HG03025 (cell line): ENCODE measurements around the gene SNRPB2.

Experiments
- ATAC-seq: cut with Tn5 transposase; IDR thresholded peaks from one replicate; pipeline ENCODE4 v1.9.1; 2021; ENCODE audit warnings: mild to moderate bottlenecking, moderate library complexity; ENCODE audit not compliant: unreplicated experiment, low FRiP score

SNRPB2 gene

DNA sequence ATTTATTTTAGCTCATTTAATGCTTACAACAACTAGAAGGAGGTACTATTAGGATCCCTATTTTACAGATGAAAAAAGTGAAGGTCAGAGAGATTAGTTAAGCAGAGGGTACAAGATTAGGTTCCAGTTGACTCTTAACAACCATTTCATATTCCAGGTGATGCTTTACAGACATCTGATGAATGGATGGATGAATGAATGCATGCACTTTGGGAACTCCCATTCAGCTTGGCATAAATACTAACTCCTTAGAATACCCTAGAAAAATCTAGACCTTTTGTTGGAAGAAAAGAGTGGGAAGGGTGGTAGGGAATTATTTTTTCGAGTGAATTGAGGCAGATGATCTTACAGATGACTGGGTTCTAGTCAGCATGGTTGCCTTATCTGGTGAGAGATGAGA, 746 bp upstream of the SNRPB2 start:
- no peak for ATAC-seq

DNA sequence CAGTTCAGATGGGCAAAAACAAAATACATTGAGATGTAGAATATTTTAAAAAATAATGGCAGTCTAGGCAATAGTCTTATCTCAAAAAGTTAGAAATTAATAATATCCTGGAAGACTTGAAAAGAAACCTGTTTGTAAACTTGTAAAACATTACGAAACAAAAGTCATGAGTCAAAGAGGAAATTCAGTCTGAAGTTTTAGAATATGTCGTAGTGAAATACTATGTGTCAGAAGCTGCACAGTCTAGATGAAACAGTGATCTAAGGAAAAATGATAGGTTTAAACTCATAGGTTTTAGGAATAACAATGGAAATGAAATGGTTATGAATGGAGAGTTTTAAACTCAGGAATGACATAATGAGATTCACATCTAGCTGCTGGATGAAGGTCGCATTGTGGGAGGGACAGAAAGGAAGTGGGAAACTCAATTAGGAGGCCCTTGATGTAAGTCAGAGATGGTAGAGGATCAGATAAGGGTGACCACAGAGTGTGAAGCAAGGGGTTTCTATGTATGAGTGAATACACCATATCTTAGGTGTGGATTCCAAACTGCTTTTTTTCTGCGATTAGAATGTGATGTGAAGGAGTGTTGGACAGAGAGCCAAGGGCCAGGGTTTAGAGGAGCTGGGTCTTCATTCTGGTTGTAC, 2.8 kb downstream of the SNRPB2 start:
- no peak for ATAC-seq

DNA sequence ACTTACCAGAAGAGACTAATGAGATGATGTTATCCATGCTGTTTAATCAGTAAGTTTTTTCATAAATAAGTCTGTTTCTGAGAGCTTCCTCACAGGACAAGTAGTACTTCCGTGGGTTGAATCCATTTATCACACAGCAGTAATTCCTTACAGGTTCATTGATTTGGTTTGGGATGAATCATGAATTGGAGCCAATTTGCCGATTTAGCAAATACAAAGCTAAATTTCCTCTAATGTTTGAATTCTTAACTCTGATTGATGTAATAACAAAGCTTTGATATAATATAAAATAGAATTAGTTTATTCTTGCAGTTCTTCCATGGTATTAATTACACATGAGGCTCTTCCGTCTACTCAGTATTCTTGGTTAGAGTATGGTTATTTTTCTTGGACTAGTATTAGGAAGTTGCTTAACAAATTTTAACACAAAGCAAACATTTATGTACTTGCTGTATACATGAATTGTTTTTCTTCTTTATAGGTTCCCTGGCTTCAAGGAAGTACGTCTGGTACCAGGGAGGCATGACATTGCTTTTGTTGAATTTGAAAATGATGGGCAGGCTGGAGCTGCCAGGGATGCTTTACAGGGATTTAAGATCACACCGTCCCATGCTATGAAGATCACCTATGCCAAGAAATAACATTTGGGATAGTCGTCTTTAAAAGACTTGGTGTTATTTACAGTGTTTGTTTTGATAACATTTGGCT, 10.7 kb downstream of the SNRPB2 start:
- ATAC-seq: no peak

DNA sequence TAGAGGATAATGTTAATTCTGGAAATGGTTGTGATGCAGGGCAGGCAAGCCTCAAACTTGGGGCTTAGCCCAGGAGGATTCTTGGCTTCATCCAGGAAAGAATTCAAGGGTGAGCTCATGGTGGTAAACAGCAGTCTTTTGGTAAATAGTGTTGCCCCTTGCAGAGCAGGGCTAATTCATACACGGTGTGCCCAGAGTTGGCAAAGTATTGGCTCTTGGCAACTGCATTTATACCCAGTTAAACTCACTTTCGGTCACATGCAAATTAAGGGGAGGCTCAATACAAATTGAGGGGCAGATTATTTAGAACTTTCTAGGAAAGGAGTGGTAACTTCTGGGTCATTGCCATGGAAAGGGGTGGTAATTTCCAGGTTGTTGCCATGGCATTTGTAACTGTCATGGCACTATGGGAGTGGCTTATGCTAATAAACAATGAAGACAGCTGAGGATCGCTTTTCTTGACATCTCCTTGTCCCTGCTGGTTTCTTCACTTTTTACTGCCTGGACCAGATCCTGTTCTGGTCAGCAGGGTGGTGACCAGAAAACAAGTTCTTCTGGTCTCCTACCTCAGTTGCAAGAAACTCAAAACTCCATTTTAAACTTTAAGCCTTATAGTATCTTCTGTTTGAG, 14.5 kb downstream of the SNRPB2 start:
- ATAC-seq: no peak

DNA sequence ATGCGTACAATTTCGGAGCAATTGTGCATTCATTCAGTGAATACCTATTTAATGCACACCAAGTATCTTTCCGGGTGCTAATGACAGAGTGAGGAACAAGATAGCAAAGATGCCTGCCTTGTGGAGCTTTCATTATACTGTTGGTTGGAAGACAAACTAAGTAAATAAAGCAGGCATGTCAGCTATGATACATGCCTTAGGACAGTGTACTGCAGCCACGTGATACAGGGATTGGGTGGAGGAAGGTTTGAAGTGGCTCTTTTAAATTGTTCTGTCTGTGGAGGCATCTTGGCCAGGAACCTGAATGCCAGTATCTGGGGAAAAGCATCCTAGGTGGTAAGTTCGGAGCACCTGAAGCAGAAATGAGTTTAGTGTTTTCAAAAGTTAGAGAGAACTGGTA, 15.4 kb downstream of the SNRPB2 start:
- no peak for ATAC-seq

DNA sequence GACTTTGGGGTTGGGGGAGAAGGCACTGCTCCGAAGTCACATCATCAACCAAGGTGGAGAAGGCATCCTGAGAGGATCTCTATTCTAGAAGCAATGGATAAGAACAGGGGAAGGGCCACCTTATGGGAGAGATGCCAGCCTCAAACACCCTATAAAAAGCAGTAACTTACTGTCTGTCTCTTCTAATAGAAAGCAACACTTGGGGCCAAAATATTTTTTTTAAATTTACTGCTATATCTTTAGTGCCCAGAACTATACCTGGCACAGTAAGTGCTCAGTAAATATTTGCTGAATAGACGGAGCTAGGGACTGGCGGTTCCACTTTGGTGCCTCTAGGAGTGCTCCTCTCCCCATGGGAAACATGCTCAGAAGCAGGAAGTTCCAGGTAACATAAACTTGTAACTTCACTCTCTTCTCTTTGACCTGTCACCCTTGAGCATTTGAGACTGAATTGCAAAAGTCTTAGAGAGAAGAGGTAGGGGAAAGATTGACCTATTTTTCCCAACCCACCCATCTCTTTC, 17.5 kb downstream of the SNRPB2 start:
- no peak for ATAC-seq

DNA sequence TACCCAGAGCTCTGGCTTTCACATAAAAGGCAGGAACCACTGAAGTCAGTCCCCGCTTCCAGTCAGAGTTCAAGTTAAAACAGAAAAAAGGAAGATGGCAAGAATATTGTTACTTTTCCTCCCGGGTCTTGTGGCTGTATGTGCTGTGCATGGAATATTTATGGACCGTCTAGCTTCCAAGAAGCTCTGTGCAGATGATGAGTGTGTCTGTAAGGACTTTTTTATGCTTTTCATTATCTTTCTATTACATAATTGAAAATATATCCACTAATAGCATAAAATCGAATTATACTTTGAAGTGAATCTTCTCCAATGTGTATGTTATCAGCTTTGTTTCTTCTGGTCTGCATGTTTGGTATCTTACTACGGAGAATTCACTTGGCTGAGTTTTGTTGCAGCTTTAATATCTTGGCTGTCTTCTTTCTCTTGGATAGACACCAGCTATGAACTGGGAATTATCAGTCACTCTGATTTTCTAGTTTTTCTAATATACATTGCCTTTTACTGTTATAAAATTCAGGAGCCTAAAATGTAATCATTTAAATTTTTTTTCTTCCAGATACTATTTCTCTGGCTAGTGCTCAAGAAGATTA, 18.6 kb downstream of the SNRPB2 start, which contains the start of gene OTOR:
Gene OTOR (plus strand): TSS at position 51 of the 593 bp plus-strand sequence. CDS start 44 bp downstream, at position 95.
- ATAC-seq: no peak

DNA sequence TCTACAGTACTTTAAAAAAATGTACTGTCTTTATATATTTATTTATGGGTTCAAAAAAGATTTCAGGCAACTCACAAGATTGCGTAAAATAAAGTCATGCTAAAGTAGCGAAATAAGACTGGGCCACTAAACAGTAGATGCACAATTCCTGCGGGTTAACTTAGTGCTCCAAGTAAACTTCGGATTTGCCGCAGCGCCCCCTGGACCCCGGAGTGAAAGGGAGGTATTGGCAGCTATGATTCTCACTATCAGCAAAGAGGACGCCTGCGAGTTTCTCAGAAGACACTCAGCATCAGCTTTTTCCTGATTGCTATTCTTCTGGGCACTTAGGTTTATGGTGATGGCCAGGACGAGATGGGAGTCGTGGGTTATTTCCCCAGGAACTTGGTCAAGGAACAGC, 19.7 kb downstream of the SNRPB2 start:
- no peak for ATAC-seq

DNA sequence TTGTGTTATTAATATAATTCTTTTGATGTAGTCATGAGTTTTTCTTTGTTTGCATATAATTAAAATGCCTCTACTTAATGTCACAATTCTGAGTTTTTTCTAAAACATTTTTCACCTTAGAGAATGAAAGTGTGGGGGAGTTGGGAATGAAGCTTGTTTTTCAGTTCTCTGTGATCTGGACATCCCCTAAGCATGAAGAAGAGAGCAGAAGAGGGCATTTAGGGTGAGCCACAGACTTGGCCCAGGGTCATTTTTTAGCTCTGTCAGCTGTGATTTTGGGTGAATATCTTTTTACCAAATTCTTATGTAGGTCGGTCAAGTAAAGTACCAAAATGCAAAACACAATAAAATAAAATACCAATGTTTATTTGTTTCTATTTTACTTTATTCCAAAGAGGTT, 22.3 kb downstream of the SNRPB2 start:
- ATAC-seq: no peak

DNA sequence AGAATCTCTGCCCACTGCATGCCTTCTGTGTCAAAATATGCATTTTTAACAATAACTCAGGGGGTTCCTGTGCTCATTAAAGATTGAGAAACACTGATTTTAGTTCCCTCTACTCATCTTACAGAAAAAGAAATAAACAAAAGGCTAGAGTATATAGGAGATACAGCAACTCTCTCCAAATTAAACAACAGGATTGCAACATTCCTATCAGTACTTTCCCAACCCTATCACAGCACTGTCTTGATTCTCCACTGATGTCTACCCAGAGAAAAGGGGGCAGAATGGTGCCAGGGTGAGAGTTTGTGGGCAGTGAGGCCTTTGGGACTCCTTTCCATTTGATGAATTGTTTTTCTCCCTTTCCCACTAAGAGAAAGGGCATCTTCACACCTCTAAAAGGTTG, 23.1 kb downstream of the SNRPB2 start:
- no peak for ATAC-seq

DNA sequence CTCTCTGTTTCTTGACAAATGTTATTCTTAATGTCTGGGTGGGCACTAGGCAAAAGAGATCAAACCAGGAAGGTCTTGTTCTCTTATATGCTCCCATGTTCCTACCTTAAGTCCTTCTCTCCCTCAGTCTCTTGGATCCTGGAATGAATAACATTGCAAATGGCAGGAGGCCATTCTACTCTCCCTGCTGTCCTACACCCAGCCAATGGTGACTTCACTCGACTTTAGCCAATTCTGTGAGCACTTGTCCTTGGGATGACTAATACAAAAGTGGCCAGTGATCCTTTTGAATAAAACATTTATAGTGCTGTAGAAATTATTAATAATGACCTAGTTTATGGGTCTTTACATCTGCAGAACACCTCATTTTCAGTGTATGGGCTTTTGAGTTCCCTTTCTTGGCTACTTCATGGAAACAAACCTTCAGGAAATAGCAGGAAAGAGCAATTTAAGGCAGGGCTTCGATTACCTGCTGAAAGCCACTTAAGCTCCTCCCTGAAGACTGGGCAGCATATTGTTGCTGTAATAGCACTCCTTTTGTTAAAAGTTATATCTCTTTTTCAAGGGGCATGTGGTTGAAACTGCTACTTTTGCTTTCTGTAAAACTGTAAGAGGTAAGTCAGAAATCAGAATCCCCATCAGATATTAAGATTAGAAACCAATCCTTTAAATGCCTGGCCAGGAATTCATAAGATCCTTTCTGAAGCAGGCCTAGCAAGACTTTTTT, 28.8 kb downstream of the SNRPB2 start:
- no peak for ATAC-seq

DNA sequence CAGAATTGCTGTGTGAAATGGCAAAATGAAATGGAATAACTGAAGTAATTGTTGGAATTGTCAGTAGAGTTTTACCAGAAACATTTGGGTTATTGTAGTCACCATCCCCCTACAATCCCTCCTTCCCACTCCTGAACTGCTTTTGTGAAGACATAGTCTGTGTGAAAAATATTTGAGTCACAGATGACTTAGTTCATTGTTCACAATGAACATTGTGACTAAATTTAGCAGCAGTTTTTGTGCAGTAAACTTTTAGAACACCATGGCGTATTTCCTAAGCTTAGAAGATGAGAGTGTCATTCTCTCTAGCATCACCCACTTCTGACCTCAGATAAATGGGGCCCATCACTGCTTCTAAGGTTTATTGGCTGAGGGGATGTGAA, 29.3 kb downstream of the SNRPB2 start:
- no peak for ATAC-seq

DNA sequence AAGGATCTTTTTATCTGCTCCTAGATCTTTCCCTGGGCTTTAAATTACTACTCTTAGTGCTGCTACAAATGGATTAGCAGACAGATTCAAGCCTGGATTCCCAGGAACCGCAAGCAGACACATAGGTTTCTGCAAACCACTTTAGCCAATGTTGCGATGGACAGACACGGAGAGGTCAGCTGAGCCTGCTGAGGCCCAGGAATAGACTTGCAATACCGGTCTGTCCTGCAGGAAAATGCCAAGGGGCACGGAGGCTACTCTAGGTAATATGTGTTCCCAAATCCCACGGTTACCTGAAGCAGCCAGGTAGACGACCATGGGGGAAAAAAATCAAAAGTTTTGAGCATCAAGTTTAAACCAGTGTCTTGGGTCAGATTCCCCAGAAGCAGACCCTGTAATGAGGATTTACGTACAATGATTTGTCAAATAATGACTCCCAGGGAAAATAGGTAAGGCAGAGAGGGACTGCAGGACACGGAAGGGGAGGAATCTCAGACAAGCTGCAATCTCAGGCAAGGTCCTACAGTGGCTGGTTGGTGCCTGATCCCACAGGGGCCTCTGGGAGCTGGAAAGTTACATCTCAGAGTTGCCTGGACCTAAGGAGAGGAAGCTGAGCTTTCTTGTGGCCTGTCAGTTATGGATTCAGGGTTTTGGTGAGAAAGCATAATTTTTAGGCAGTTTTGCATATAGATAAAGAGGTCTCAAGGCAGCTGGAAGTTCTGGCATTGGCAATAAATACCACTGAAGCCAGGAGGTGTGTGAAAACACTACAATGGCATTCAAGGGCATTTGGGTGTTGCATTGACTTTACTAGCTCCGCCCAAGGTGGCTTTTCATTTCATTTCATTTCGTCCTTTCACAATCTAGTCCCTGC, 30.8 kb downstream of the SNRPB2 start:
- no peak for ATAC-seq

DNA sequence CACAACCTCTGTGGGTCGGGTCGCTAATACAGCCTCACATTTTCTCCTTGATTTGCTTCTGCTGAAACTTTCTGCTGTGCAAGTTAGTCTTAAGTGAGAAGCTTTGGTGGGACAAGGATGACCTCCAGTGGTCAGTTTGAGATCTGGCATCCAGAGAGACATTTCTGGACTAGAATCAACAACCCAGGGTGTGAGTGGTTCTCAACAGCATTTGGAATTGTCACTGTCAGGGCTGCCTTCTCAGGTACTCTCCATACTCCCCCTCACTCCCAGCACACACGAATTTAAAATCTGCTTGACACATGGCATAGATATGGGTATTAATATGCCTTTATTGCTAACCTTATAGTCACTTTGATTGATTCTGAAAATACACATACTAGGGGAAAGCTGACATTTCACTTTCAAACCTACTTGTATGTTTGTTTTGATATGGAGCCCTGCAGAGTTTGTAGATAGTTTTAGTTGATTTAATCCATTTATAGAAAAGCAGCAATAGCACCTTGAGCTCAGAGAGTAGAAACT, 31.5 kb downstream of the SNRPB2 start:
- ATAC-seq: no peak

DNA sequence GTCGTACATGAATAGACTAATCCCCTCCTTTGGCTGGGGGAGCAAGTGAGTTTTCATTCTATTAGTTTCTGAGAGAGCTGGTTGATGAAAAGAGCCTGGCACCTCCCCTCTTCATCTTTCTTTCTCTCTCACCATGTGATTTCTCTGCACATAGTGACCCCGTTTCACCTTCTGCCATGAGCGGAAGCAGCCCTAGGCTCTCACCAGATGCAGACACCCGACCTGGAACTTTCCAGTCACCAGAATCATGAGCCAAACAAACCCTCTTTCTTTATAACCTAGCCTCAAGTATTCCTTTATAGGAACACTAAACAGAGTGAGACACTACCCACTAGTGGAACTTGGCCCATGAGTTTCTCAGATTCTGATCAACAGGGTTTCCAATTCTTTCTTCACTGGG, 34.7 kb downstream of the SNRPB2 start:
- ATAC-seq: no peak

DNA sequence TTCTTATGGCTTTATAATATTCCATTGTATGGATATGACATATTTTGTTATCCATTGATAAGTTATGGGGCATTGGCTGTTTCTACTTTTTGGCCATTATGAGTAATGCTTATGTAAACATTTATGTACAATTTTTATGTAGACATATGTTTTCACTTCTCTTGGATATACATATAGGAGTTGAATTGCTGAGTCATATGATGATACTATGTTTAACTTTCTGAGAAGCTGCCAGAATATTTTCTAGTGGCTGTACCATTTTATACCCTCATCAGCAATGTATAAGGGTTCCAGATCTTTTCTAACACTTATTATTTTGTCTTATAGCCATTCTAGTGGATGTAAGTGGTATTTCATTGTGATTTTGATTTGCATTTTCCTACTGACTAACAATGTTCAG, 41.4 kb downstream of the SNRPB2 start:
- no peak for ATAC-seq

DNA sequence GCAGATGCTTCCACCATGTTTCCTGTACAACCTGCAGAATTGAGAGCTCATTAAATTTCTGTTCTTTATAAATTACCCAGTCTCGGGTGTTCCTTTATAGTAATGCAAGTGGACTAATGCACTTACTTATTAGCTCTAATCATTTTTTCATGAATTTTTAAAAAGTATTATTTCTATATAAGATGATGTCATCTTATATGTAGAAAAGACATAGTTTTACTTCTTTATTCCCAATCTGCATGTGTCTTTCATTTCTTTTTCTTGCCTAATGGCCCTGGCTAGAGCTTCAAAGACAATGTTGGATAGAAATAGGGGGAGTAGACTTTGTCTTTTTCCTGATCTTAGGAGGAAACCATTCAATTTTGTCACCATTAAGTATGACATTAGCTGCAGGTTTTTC, 46.1 kb downstream of the SNRPB2 start:
- ATAC-seq: no peak

DNA sequence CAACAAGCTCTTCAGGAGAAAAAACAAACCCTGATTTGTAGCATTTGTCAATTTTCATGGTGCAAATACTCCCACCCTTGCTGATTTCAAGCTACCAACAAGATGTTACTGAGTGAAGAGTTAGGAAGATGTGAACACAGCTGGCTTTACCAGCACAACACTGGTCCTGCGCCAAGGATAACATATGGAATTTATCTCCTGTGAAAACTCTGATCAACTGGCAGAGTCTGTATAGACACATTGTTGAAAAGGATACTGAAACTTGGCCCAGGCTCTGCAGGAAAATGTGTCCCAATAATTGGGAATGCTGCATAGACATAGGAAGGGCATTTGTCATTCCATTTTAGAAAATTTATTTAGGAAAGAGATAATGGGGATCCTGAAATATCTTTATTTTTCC, 47.3 kb downstream of the SNRPB2 start:
- no peak for ATAC-seq

DNA sequence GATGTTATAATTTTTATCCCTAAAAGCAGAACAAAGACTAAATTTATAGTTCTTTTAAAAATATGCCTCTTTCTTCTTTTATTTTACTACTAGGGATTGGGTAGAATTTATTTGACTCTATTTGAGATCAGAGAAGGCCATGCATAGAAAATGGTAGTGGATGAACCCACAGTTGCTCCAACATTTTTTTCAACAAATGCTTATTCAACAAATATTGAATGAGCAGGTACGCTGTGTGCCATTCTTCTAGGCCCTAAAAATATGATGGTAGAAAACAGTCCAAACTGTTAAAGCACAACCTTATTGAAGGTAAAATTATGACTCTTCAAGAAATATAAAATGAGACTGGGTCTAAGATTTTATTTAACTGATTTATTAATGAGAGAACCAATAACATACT, 48.3 kb downstream of the SNRPB2 start:
- no peak for ATAC-seq
